WERI-Rb-1 (cell line): ENCODE measurements around the gene GABRE.

Experiments
- DNase-seq: peaks from one replicate; pipeline ENCODE4 v3.0.0-alpha.2; 2020
- H3K27ac ChIP-seq: fragments of 250-450 bp; sonication (Bioruptor Pico); 2 replicates; pipeline ENCODE4 v1.5.1; 2020; ENCODE audit warnings: mild to moderate bottlenecking, moderate library complexity
- H3K27me3 ChIP-seq: fragments of 250-450 bp; sonication (Bioruptor Pico); 2 replicates; pipeline ENCODE4 v1.5.1; 2021; ENCODE audit warnings: mild to moderate bottlenecking, low read depth, moderate library complexity; ENCODE audit not compliant: insufficient read depth, severe bottlenecking
- H3K36me3 ChIP-seq: fragments of 250-450 bp; sonication (Bioruptor Pico); 2 replicates; pipeline ENCODE4 v1.5.1; 2020; ENCODE audit warnings: mild to moderate bottlenecking, moderate library complexity
- H3K4me3 ChIP-seq: 2 replicates; pipeline ENCODE4 v1.5.1; 2011; ENCODE audit warnings: low read depth, mild to moderate bottlenecking, control low read depth, low read length
- H3K9me3 ChIP-seq: fragments of 250-450 bp; sonication (Bioruptor Pico); 2 replicates; pipeline ENCODE4 v1.5.1; 2021; ENCODE audit warnings: mild to moderate bottlenecking, moderate library complexity; ENCODE audit not compliant: severe bottlenecking
- CTCF ChIP-seq: IDR thresholded peaks from 2 replicates; pipeline ENCODE4 v1.5.1; 2011; ENCODE audit warnings: low read depth, mild to moderate bottlenecking, control low read depth, inconsistent platforms, low read length

The GABRE gene

GRCh38 chrX:151994476-151994875 lies 20.0 kb upstream of the GABRE start:
- Histone ChIP-seq H3K9me3 (no peaks in the 10 kb centered on the region), H3K36me3 (no peaks in the 10 kb centered on the region), H3K4me3 (no peak overlapping the region), H3K27ac (no peak overlapping the region), H3K27me3 (peaks cover 7% of the 10 kb centered on the region)
- no peak for DNase-seq
- no peak for TF ChIP-seq CTCF

- Histone ChIP-seq H3K36me3 (no peaks in the 10 kb centered on the region), H3K27ac (no peak overlapping the region), H3K4me3 (no peak overlapping the region), H3K9me3 (no peaks in the 10 kb centered on the region), H3K27me3 (no peaks in the 10 kb centered on the region)
- TF ChIP-seq CTCF: no peak
- DNase-seq: no peak
These were observed 14.3 kb upstream of the GABRE start for GRCh38 chrX:151988706-151989299.

GRCh38 chrX:151987108-151987507 lies 12.6 kb upstream of the GABRE start:
- no peaks in the 10 kb centered on the region for H3K36me3 ChIP-seq

GRCh38 chrX:151985955-151986354 lies 11.5 kb upstream of the GABRE start:
- H3K27ac ChIP-seq: no peak overlapping the region
- H3K9me3 ChIP-seq: no peaks in the 10 kb centered on the region
- H3K36me3 ChIP-seq: no peaks in the 10 kb centered on the region
- no peak for DNase-seq
- H3K27me3 ChIP-seq: no peaks in the 10 kb centered on the region
- TF ChIP-seq CTCF: no peak
- no peak overlapping the region for H3K4me3 ChIP-seq

More at GRCh38 chrX:151987108-151987507, 12.6 kb upstream of the GABRE start:
- Histone ChIP-seq H3K27ac (no peak overlapping the region), H3K27me3 (no peaks in the 10 kb centered on the region), H3K9me3 (no peaks in the 10 kb centered on the region), H3K4me3 (no peak overlapping the region)
- TF ChIP-seq CTCF: no peak
- no peak for DNase-seq

- no peaks in the 10 kb centered on the region for H3K36me3 ChIP-seq
- H3K4me3 ChIP-seq: no peak overlapping the region
- H3K27ac ChIP-seq: no peak overlapping the region
- H3K27me3 ChIP-seq: no peaks in the 10 kb centered on the region
- no peak for TF ChIP-seq CTCF
- DNase-seq: no peak
- no peaks in the 10 kb centered on the region for H3K9me3 ChIP-seq
These were observed 11.1 kb upstream of the GABRE start for GRCh38 chrX:151985531-151985930.

- Histone ChIP-seq H3K27me3 (no peaks in the 10 kb centered on the region), H3K36me3 (no peaks in the 10 kb centered on the region), H3K4me3 (no peak overlapping the region), H3K9me3 (no peaks in the 10 kb centered on the region), H3K27ac (no peak overlapping the region)
- no peak for DNase-seq
- TF ChIP-seq CTCF: no peak
These were observed 10.4 kb upstream of the GABRE start for GRCh38 chrX:151984902-151985301.
